Inferior parietal cortex (tissue), 1 donor: ENCODE results near the gene ARRDC1.
"Not testable (repeated sequence)": the region's sequence is repeated elsewhere in the genome, so short reads cannot be mapped to it uniquely, and the experiment has no call there.

ENCODE experiments used
- DNase-seq: peaks from one replicate; pipeline ENCODE4 v3.0.0-alpha.2; 2016; ENCODE audit errors: extremely low spot score

The ARRDC1 gene

DNA sequence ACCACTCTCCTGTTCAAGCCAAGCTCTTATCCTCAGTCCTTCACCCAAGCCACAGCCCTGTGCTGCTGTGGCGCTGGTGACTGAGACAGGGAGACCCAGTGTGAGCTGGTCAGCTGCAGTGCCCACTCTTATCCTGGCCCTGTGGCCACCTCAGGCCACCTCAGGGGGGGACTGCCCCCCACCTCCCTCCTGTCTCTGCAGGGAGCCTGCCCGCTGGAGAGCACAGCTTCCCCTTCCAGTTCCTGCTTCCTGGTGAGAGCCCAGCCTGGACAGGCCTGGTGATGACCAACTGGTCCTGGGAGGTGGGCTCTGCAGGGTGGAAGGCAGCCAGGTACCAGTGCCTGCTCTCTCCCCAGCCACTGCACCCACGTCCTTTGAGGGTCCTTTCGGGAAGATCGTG lies 7.8 kb downstream of the ARRDC1 start:
- no peak for DNase-seq

DNA sequence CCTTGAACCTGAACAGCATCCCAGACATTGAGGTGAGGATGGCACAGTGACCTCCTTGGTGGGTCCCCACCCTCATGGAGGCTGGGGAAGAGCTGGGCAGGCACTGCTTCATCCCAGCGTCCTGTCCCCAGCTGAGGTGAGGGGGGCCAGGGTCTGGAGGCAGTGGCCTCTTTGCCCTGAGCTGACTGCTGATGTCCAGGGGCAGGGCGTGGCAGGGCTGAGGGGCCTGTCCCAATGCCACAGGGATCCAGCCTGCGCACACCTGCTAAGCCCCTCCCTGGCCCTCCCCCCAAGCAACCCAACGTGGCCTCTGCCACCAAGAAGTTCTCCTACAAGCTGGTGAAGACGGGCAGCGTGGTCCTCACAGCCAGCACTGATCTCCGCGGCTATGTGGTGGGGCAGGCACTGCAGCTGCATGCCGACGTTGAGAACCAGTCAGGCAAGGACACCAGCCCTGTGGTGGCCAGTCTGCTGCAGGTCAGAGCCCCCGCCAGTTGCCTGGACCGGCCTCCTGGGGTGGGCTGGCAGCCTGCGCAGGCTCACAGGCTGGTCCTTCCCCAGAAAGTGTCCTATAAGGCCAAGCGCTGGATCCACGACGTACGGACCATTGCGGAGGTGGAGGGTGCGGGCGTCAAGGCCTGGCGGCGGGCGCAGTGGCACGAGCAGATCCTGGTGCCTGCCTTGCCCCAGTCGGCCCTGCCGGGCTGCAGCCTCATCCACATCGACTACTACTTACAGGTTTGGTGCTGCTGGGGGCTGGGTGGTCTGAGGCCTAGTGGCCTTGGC lies 8.4 kb downstream of the ARRDC1 start:
- no peak for DNase-seq

DNA sequence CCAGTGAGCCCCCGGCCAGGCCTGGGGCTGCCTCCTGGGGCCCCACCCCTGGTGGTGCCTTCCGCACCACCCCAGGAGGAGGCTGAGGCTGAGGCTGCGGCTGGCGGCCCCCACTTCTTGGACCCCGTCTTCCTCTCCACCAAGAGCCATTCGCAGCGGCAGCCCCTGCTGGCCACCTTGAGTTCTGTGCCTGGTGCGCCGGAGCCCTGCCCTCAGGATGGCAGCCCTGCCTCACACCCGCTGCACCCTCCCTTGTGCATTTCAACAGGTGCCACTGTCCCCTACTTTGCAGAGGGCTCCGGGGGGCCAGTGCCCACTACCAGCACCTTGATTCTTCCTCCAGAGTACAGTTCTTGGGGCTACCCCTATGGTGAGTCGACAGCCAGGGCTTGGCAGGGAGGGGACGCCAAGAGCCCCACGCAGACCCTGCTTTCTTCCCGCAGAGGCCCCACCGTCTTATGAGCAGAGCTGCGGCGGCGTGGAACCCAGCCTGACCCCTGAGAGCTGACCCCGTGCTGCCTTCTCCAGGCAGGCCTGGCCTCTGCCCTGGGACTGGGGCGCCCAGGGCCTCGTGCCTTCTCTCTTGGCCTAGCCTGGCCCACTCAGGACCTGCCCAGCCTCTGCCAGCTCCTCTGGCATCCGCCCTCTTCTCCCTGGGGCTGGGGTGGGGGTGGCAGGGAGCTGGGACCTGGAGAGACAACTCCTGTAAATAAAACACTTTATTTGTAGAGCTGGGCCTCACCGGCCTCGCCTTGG lies 9.3 kb downstream of the ARRDC1 start:
- DNase-seq = no peak

DNA sequence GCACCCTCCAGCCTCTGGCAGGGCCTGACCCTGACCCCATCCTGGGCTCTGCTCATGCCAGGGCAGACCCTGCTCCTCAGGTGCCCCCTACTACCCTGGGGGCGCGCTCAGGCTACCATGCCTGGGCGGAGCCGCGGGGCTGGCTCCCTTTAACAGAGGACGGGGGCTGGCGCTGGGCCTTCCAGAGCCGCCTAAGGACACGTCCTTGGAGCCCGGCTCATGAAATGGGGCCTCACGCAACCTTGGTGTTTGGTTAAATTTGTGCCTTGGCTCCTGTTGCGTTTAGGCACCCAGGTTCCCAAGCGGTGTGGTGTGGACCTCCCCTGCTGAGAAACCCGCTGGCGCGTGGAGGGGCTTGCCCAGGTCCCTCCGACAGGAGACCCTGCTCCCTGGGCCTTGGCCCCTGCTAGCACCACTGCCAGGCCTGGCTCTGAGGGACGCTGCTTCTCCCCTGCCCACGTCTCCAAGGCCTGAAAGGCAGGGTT lies 9.9 kb downstream of the ARRDC1 start:
- no peak for DNase-seq

DNA sequence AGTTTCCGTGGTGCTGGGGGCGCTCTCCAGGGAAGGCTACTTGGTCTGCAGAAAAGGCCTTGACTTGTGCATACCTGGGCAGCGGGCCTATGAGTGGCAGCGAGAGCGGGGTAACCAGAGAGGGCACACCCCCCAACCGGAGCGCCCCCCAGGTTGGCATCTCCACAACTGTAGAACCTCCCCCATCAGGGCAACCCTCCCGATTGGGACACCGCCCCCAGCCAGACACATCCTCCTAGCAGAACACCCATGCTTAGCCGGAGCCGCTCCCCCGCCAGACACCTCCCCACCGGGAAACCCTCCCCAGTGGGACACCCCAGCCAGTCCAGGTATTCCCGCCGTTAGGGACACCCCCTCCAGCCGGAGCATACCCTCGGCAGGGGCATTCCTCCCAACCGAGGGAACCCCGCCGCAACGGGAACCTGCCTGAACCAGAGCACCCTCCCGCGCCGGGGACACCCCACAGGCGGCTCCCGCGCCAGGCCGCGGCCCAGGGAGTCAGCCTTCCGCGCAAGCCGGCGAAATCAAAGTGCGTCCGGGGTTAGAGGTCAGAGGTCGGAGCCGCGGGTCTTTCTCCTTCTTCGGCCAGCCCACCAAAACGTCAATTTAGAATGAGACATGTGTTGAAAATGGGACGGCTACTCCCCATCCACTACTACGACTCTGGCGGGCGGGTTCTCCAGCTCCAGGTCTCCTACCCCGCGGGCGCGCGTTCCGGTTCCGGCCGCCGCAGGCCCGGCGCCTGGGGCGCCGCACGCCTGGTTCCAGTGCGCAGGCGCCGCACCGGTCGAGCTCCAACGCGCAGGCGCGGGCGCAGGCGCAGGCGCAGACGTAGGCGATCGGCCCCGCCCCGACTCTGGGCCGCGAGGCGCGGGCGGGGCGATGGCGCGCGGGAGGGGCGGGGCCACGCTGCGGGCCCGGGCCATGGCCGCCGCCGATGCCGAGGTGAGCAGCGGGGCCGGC lies 12.9 kb downstream of the ARRDC1 start, which contains the start of gene EHMT1:
EHMT1 (plus strand) TSS at position 901 of the 963 bp plus-strand sequence; CDS start at position 925, 24 bp downstream.
- DNase-seq = peak; percentile 88

DNA sequence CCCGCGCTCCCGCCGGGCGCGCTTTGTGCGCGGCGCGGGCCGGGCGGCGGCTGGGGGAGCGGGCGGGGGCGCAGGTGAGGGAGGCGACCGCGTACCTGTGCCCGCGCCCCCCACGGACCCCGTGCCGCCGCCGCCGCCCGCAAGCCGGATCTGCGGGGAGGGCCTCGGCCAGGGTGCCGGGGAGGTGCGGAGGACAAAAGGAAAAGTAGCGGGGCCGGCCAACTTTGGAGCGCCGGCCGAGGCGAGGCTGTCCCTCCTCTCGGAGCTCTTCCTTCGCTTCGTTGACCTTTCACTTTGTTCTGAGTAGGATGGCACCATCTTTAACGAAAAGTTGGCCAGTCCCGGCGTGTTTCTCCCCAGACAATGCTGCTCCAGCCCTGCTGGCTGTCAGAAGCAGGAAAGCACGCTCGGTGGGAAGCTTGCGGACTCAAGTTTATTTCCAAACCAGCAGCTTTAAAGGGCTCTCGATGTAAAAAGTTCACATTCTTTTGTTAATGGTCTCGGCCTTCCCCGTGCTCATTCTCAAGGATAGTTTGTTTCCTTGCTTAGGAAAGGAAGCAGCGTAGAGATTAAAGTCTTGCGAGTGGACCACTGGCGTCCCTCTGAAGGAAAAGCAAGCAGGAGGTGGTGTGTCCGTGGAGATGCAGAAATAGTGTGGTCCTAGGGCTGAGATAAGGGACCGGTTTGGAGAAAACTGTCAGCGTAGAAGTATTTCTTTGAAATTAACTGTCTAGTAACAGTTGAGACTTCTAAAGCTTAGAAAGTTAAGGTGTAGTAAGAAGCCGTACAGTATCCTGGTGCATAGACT lies 14.0 kb downstream of the ARRDC1 start:
- no peak for DNase-seq

DNA sequence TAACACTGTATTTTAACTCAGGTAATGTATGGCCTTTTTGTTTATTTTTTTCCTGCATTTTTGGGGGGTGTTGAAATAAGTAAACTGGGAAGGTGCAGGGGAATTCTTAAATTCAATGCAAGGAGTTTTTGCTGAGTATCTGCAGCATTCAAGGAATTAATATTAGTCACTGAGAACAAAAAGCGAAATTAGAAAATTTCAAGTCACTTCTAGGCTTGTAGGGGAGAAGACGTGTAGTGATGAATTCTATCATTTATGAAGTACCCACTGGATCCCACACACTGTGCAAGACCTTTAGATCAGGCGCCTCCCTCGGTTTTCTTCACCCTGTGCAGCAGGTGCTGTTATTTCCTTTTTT lies 14.5 kb downstream of the ARRDC1 start:
- no peak for DNase-seq

DNA sequence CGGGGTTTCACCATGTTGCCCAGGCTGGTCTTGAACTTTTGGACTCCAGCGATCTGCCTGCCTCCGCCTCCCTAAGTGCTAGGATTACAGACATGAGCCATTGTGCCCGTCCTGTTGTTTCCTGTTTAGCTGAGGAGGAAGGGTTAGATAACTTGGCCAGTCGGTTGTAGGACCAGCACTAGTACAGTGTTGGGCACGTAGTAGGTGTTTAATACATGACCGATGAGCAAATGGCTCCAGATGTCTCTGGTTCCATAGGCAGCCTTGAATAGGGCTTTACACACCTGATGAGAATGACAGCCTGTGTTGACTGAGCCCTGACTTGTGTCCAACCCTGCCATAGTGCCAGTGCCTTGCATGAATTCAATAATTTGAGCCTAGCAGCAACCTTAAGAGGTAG lies 15.1 kb downstream of the ARRDC1 start:
- no peak for DNase-seq

DNA sequence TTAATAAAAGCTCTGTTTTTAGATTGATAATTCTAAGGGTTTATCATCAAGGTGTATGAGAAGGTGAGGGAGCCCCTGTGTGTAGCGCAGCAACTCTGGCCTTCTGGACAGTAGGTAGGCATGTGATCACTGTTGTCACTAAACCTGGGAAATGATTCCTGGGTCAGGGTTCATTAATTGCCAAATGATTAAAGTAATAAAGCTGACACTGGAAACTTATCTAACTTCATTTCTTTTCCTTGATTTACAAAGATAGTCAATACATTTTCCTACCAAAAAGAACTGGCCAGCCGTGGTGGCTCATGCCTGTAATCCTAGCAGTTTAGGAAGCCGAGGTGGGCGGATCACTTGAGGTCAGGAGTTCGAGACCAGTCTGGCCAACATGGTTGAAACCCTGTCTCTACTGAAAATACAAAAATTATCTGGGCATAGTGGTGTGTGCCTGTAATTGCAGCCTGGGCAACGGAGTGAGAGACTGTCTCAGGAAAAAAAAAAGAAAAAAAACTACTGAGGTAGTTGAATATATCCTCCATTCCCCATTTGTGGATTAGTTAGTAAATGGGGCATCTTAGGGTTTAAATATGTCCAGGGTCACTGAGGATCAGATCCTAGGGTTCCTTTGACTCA lies 15.8 kb downstream of the ARRDC1 start:
- DNase-seq = no peak

DNA sequence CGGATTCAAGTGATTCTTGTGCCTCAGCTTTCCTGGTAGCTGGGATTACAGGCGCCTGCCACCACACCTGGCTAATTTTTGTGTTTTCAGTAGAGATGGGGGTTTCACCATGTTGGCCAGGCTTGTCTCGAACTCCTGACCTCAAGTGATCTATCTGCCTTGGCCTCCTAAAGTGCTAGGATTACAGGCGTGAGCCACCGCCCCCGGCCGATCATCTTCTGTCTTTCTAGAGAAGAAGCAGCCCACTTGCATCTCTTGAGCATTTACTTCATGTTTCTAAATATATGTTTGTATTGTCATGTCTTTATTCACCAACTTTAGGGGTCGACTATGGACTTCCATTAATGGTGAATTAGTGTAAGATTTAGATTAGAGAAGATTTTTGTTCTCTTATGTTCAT lies 16.7 kb downstream of the ARRDC1 start:
- not testable (repeated sequence) for DNase-seq

DNA sequence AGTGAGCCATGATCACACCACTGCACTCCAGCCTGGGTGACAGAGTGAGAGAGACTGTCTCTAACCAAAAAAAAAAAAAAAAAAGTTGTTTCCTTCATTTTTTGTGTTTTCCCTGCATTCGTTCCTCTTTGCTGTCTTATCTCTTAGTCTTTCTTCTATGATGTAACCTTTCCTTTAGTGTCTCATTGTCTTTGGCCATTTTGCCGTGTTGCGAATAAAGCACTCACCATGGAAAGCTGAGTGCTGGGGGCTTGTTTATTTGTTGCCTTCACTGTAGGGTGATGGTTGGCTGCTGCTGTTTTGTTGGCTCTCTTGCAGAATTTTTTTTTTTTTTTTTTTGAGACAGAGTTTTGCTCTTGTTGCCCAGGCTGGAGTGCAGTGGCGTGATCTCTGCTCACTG lies 21.0 kb downstream of the ARRDC1 start:
- no peak for DNase-seq

DNA sequence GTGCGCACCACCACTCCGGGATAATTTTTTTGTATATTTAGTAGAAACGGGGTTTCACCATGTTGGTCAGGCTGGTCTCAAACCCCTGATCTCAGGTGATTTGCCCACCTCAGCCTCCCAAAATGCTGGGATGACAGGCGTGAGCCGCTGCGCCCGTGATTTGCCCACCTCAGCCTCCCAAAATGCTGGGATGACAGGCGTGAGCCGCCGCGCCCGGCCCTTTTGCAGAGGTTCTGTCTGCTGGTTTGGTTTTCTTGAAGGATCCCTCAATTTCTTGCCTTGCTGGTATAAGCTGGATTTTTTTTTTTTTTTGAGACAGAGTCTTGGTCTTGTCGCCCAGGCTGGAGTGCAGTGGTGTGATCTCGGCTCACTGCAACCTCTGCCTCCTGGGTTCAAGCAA lies 21.9 kb downstream of the ARRDC1 start:
- DNase-seq = not testable (repeated sequence)

DNA sequence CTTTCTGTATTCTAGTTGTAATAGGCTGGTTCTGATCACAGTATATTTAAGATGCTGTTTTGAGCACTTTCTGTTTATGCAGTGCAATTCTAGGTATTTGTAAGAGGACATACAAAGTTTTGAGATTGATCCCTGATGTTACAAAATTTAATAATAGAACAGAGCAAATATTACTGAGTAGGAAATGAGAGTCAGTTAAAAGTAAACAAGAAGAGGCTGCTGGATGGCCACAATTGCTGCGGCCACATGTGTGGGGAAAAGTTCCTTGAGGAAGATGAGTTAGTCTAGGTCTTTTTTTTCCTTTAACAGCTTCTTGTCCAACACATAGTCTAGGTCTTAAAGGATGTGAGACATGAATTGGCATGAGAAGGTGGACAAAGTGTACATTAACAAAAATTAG lies 24.6 kb downstream of the ARRDC1 start:
- DNase-seq = no peak

DNA sequence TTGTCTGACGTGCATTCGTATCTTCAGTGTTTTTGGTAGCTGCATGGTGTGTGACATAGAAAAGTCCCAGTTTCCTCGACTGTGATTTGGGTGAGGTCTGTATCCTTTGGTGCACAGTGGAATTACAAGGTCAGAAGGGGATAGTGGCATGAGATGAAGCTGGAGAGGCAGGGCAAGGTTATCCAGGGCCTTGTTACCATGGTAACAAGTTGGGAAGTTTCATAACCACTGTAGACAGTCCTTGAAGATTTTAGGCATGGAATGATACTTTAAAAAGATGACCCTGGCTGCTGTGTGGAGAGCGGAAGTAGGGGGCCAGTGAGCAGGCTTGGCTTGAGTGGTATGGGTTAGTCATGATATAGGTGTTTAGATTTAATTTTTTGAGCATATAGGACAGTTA lies 25.2 kb downstream of the ARRDC1 start:
- DNase-seq = no peak

DNA sequence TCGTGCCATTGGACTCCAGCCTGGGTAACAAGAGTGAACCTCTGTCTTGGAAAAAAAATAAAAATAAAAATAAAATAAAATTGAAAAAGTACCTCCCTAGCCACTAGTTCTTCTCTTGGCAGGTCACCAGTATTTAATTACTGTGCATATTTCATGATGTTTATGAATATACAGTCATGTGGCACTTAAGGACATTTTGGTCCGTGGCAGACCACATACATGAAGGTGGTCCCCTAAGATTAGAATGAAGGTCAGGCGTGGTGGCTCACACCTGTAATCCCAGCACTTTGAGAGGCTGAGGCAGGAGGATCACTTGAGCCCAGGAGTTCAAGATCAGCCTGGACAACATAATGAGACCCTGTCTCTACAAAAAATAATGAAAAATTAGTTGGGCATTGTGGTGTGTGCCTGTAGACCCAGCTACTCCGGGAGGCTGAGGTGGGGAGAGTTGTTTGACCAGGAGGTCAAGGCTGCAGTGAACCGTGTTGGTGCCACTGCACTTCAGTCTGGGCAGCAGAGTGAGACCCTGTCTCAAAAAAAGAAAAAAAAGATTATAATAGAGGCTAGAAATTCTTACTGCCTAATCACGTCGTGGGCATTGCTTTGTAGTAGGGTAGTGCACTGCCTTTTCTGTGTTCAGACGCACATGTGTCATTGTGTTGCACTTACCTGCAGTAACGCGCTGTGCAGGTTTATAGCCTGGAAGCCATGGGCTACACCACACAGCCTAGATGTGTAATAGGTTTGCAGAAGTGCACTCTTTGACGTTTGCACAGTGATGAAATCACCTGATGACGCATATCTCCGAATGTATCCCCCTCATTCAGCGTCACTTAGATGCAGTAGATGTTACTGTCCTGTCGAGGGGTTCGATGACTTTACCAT lies 26.1 kb downstream of the ARRDC1 start:
- no peak for DNase-seq

DNA sequence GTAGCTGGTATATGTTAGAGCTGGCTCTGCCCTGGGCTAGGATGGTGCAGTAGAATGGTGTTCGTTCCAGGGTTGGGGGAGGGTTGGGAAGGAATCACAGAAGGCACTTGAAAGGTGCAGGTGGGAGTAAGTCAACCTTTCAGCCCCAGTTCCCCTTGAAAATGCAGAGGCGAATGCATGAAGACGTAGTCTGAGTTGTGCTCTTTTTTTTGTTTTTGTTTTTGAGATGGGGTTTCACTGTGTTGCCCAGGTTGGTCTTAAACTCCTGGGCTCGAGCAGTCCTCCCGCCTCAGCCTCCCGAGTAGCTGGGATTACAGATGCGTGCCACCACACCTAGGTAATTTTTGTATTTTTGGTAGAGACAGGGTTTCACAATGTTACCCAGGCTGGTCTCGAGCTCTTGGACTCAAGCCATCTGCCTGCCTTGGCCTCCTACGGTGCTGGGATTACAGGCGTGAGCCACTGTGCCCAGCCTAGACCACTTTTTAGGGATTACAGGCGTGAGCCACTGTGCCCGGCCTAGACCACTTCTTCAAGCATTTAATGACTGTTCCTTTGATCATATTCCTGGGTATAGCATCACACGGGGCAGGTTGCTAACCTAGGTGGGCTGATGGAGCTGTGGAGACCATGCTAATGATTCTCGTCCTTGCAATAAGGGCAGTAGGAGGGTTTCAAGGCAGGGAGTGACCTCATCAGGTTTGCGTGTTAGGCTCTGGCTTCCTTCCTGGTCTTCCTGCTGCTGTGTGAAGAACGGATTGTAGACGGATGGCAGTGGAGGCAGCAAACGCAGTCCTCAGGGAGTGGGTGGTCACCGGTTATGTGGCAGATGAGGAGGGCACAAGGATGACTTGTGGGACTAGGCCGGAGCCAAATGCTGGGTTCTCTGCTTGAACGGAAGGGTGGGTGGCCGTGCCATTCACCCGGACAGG lies 27.0 kb downstream of the ARRDC1 start:
- no peak for DNase-seq

DNA sequence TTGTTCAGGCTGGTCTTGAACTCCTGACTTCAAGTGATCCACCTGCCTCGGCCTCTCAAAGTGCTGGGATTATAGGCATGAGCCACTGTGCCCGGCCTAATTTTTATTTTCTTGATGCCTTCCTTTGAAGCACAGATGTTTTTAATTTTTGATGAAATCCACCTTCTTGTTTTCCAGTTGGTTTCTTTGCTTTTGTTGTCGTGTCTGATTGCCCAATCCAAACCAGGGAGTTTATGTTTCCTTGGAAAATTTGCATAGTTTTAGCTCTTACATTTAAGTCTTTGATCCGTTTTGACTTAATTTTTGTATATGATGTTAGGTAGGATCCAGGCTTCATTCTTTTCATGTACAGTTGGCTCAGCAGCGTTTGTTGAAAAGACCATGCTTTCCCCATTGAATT lies 28.5 kb downstream of the ARRDC1 start:
- no peak for DNase-seq

DNA sequence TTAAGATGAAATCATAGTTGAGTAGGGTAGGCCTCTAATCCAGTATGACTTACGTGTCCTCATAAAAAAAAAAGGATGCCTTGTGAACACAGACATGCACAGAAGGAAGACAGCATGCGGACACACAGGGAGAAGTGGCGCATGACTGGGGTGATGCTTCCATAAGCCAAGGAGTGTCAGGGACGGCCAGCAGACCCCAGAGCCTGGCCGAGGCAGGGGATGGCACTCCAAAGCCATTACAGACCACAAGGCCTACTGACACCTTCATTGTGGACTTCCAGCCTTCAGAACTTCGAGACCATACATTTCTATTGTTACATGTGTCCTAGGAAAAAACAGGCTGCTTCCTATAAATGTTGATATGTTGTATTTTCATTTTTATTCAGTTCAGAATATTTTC lies 33.2 kb downstream of the ARRDC1 start:
- no peak for DNase-seq
